ENCODE data around the gene MAP3K8.

GRCh38 chr10:30420266-30420665, 13.7 kb upstream of the MAP3K8 start:
- no peak for TF ChIP-seq CTCF (conservative IDR thresholded peaks at IDR 0.05)
- TF ChIP-seq ZFX (IDR thresholded peaks at IDR 0.05), result no peak
